ENCODE data around the gene NBPF3. TPM values are rescaled to one million over a fixed set of nuclear protein-coding genes. Genes with fewer than 3 reads are reported as not detected.
A peak's percentile ranks its signal among the peaks of the same experiment; 100 is the strongest.
"Not testable (repeated sequence)": the region's sequence is repeated elsewhere in the genome, so short reads cannot be mapped to it uniquely, and the experiment has no call there.

Gene NBPF3
- total RNA-seq, 1 donor from 2014 or later = 23.6 TPM

DNA sequence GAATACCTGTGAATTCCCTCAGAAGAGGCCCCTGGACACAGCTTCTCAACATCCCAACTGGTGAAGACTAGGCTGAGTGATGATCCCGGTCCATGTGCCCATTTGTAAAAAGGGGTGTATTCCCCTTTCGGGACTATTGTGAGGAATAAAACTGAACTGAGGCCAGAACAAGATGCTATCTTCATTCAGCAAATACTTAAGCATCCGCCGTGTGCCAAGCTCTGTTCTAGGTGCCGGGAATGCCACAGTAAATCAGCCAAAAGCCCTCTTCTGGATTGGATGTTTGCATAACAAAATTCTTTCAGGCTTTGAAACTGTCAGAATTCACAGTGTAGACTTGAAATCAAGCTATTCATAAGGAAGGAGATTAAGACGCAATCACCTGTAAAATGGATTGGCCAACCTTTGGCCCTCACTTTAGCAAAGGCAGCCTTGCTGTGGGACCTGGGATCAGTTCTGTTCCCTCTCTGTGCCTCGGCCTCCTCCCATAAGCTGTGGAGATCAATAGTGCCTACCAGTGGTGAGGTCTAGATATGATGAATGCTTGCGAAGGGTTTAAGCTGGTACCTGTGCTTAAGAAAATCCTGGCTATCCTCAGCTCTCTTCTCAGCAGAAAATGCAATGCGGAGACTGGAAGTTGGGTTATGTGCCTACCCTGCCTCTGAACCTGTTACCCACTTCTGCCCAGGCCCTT, 71.1 kb downstream of the NBPF3 start:
- DNase-seq (ENCODE audit: low read depth) = no peak
- H3K4me3 ChIP-seq (ENCODE audit: low read depth, low read length) = no peak overlapping the region
- peak; percentile 29 for TF ChIP-seq CTCF (conservative IDR thresholded peaks at IDR 0.05; ENCODE audit: low read depth, low read length)

DNA sequence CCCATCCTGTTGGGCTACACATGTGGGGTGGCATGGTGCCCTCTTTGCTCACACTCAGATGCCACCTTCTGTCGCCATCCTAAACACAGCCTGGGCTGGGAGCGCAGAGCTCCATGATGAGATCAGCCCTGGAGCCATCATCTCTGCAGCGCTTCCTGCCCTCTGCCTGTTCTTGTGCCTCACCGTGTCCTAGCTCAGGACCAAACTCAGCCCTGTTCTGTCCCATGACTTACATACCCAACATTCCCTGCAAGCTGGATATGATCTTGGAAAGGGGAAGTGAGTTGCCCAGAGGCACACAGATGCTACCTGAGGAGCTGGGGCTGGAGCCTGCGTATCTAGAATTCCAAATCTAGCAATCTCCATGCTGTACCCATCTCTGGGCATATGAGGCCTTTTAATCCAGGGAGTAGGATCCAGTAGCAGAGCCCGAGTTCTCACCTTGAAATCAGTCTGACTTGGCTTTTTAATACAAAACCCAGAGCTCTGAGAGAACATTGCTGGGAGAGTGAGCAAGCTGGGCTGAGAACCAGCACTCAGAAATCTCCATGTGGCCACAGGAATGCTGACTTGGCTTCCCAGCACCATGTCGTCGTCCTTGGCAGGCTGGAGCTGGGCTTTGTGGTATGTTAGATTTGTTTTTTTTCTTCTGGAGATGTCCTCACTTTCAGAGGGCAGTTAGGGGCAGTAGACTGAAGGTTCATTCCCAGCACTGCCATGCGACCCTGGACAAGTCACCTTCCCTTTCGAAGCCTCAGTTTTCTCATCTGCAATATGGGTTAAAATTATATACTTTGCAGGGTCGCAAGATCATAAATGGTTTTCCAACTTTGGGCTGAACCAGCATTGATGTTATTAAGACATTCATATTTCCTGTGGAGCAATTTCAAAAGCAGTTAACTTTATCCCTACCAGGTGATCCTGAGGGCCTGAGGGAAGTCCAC, 71.9 kb downstream of the NBPF3 start:
- TF ChIP-seq CTCF (conservative IDR thresholded peaks at IDR 0.05; ENCODE audit: low read depth, low read length) = no peak
- DNase-seq (ENCODE audit: low read depth) = peak; percentile 85

DNA sequence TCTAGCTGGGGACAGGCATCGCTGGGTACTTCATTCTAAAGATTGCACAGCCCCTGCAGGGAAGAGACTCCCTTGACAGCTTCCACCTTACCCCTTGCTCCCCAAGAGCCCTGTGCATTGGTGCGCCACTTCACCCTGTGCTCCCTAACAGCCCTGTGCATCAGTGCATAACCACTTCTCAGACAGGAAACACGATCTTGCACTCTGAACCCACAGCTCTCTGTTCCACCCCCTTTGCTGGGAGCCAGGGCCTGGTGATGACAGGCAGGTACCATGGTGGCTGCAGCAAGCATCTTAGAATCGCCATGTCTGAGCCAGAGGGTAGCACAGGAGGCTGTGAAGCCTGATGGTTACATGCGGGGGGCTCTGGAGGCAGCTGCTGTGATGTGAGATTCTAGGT, 74.3 kb downstream of the NBPF3 start:
- no peak overlapping the region for H3K4me3 ChIP-seq (ENCODE audit: low read depth, low read length)
- no peak for DNase-seq (ENCODE audit: low read depth)
- no peak for TF ChIP-seq CTCF (conservative IDR thresholded peaks at IDR 0.05; ENCODE audit: low read depth, low read length)

More for the DNA sequence above, 71.9 kb downstream of the NBPF3 start:
- H3K4me3 ChIP-seq (ENCODE audit: low read depth, low read length) = no peak overlapping the region

DNA sequence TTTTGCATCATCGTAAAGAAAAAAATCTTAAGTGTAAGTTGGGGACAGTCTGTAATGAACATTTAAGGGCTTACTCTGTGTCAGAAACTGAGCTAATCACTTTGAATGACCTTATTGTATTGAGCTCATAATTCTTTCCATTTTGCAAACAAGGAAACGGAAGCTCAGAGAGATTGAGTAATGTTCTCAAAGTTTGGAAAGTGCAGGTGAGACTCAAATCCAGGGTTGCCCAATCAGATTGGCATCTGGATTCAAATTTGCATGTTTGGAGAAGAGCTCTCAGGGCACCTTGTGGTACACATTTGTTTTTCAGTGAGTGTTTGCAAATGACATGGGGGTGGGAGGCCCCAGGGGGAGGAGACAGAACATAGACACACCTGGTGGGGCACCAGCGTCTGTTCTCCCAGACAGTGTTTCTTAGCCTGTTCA, 77.2 kb downstream of the NBPF3 start:
- no peak for DNase-seq (ENCODE audit: low read depth)
- H3K4me3 ChIP-seq (ENCODE audit: low read depth, low read length) = no peak overlapping the region
- TF ChIP-seq CTCF (conservative IDR thresholded peaks at IDR 0.05; ENCODE audit: low read depth, low read length) = no peak

GRCh38 chr1:21517660-21518480, 77.9 kb downstream of the NBPF3 start:
- no peak for TF ChIP-seq CTCF (conservative IDR thresholded peaks at IDR 0.05; ENCODE audit: low read depth, low read length)
- H3K4me3 ChIP-seq (ENCODE audit: low read depth, low read length) = no peak overlapping the region
- no peak for DNase-seq (ENCODE audit: low read depth)

DNA sequence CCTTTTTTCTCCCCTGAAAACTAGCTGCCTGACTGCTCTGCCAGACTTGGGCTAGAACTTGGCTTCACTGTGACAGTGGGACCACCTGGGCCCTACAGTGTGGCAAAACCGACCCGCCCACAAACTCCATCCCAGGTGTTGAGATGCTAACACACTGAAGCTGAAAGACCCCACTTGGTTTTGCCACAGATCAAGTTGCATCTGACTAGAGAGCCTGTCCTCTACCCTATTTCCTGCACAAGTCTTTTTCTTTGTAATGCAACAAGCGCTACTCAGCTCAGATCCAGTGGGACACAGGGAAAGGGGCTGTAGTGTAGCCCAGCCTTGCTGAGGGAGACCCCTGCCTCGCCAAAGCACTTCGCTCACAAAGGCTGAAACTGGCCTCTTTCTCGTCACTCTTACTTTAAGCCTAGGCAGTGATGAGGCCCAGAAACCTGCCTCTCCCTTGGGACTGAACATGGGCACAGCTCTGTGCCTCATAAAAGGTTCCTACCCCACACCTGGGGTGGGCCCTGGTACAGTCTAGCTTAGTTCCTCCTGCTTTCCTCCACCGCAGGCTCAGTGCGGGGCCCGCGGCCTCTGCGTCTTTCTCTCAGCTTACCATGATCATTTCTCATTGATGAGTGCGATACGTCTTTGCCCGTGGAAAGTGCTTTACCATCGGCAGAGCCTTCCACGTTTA, 79.0 kb downstream of the NBPF3 start:
- DNase-seq (ENCODE audit: low read depth) = no peak
- H3K4me3 ChIP-seq (ENCODE audit: low read depth, low read length) = no peak overlapping the region
- TF ChIP-seq CTCF (conservative IDR thresholded peaks at IDR 0.05; ENCODE audit: low read depth, low read length) = no peak

DNA sequence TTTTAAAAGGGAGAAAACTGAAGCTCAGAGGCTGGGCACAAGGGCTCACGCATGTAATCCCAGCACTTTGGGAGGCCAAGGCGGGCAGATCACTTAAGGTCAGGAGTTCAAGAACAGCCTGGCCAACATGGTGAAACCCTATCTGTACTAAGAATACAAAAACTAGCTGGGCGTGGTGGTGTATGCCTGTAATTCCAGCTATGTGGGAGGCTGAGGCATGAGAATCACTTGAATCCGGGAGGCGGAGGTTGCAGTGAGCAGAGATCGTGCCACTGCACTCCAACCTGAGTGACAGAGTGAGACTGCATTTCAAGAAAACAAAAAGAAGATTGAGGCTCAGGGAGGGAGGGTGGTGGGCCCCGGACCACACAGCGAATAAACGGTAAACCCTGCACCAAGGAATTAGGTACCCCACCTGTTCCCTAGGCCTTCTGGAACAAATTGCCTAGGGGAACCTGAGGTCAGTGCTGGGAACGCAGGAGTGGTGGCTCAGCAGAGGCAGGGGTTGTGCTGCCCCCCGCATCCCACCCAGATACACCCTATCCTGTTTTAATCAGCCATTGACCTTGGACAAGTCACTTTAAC, 79.6 kb downstream of the NBPF3 start:
- not testable (repeated sequence) for DNase-seq (ENCODE audit: low read depth); H3K4me3 ChIP-seq (ENCODE audit: low read depth, low read length)

Measured in epithelial cell of proximal tubule (primary cell).